MCF 10A (cell line): ENCODE measurements around the gene TMEM260. TPM values are rescaled to one million over a fixed set of nuclear protein-coding genes. Genes with fewer than 3 reads are reported as not detected.

Experiments
- Bru-seq: library from RNA; stranded (reverse); fragments of 400-500 nt; gene quantifications from one replicate; lab custom pipeline; 2021; lab: Mats Ljungman, UMichigan
- BruChase-seq, 2 experiments: library from RNA; stranded (reverse); fragments of 400-500 nt; gene quantifications; one replicate each; lab custom pipeline; 2021; lab: Mats Ljungman, UMichigan
- BruUV-seq: library from RNA; stranded (reverse); fragments of 400-500 nt; replicated peaks from 2 replicates; lab custom pipeline; 2021; lab: Mats Ljungman, UMichigan
- CTCF ChIA-PET: fragments of 300-600 bp; sonication (Branson Sonifier 250); formaldehyde crosslinking; extraction: SDS; loops from one replicate; lab custom pipeline; 2021; ENCODE audit warnings: antibody characterized with exemption, inconsistent platforms; lab: Yijun Ruan, JAX
- POLR2A ChIA-PET: fragments of 300-600, 350-650 bp; sonication (Branson Sonifier 250); formaldehyde crosslinking; extraction: SDS; loops from one replicate; lab custom pipeline; 2020; ENCODE audit warnings: antibody characterized with exemption, inconsistent platforms; lab: Yijun Ruan, JAX
- DNase-seq: peaks from one replicate; pipeline ENCODE4 v3.0.0-alpha.2; 2018; ENCODE audit not compliant: unreplicated experiment
- H3K27ac Mint-ChIP-seq: one replicate; pipeline ENCODE4 v1.8.0; 2022; ENCODE audit warnings: mild to moderate bottlenecking, low read depth, mixed read lengths; ENCODE audit not compliant: unreplicated experiment
- H3K27me3 Mint-ChIP-seq: one replicate; pipeline ENCODE4 v1.8.0; 2022; ENCODE audit warnings: mixed read lengths; ENCODE audit not compliant: insufficient read depth, unreplicated experiment
- H3K36me3 Mint-ChIP-seq: one replicate; pipeline ENCODE4 v1.8.0; 2022; ENCODE audit warnings: mild to moderate bottlenecking, moderate library complexity, mixed read lengths; ENCODE audit not compliant: insufficient read depth, unreplicated experiment
- H3K4me1 Mint-ChIP-seq: one replicate; pipeline ENCODE4 v1.8.0; 2022; ENCODE audit warnings: mixed read lengths; ENCODE audit not compliant: insufficient read depth, unreplicated experiment
- H3K4me3 Mint-ChIP-seq: one replicate; pipeline ENCODE4 v1.8.0; 2022; ENCODE audit warnings: mild to moderate bottlenecking, moderate library complexity, mixed read lengths; ENCODE audit not compliant: unreplicated experiment
- H3K9me3 Mint-ChIP-seq: one replicate; pipeline ENCODE4 v1.8.0; 2022; ENCODE audit warnings: mixed read lengths; ENCODE audit not compliant: unreplicated experiment
- intact Hi-C: fragments of 100-400 bp; cut with micrococcal nuclease; formaldehyde crosslinking; loops from 2 replicates; pipeline ENCODE4 v1.14.1; 2022
- long read RNA-seq: library from polyadenylated mRNA; stranded (forward); transcript quantifications from one replicate; pipeline ENCODE4 v2.0.0, GENCODE V29; 2022
- total RNA-seq: library from RNA; stranded (reverse); gene quantifications from 2 replicates; pipeline ENCODE4 v1.2.3, GENCODE V29; 2022
- TF ChIP-seq, protein P1 (sequence below): fragments of 200-600 bp; IDR thresholded peaks from one replicate; pipeline ENCODE4 v1.8.0; 2022; ENCODE audit warnings: antibody characterized with exemption, mild to moderate bottlenecking; ENCODE audit not compliant: unreplicated experiment

Gene TMEM260
- total RNA-seq (19.8 and 20.8 TPM in 2 replicates), Bru-seq, nascent RNA (percentile 85 among the genes with signal in this experiment), BruChase-seq, experiment 1, labeled RNA remaining after a 6-hour chase (percentile 74 among the genes with signal in this experiment), BruChase-seq, experiment 2, labeled RNA remaining after a 2-hour chase (percentile 86 among the genes with signal in this experiment)
- long read RNA-seq, full-length matches to known transcripts = 5 of 20 reads
- long read RNA-seq, partial matches to known transcripts = 3 of 20 reads
- long read RNA-seq, other reads (novel, unspliced or antisense) = 12 of 20 reads

DNA sequence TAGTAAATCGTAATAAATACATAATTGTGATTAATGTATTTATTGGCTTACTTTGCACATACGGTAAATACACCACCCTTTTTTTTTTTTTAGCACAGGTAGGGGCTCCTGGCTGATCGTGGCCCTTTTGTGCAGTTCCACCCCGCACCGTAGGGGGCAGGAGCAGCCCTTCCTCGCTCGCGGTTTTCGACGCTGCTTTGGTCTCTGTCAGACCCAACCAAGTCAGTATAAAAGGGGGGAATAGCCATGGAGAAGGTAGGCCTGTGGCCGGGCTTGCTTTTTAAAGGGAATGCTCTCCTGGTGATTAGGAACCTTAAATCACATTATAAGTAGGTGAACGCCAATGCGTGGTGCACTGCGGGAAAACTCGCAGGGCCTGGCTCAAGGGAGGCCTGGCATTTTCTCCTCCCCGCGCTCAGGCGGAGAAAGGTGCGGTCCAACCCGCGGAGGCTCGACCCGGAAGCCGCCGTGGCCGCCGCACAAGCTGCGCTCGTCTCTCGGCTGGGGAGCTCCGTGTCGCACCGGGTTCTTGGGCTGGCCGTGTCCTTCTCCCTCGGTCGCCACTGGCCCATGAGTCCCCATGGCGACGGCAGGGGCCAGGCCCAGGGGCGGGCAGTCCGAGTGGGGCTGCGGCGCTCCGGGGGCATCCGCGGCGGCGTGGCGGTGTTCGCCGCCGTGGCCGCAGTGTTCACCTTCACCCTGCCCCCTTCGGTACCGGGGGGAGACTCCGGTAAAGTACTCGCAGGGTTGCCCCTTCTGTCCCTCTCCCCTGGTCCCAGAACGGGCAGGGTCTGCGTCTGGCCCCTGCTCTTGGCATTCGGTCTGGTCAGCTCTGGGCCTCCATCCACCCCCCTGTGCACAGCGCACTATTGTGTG, at the start of gene TMEM260:
TMEM260 (plus strand) TSS at position 454 of the 876 bp plus-strand sequence; CDS start at position 571, 117 bp downstream.
- TF ChIP-seq, protein P1, sequence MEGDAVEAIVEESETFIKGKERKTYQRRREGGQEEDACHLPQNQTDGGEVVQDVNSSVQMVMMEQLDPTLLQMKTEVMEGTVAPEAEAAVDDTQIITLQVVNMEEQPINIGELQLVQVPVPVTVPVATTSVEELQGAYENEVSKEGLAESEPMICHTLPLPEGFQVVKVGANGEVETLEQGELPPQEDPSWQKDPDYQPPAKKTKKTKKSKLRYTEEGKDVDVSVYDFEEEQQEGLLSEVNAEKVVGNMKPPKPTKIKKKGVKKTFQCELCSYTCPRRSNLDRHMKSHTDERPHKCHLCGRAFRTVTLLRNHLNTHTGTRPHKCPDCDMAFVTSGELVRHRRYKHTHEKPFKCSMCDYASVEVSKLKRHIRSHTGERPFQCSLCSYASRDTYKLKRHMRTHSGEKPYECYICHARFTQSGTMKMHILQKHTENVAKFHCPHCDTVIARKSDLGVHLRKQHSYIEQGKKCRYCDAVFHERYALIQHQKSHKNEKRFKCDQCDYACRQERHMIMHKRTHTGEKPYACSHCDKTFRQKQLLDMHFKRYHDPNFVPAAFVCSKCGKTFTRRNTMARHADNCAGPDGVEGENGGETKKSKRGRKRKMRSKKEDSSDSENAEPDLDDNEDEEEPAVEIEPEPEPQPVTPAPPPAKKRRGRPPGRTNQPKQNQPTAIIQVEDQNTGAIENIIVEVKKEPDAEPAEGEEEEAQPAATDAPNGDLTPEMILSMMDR = peak; percentile 76
- peak; percentile 91 for DNase-seq
- Mint-ChIP-seq H3K27me3 (no peaks in the 10 kb centered on the region), H3K27ac (peak within 1 kb of the TSS; percentile 94), H3K9me3 (no peaks in the 10 kb centered on the region), H3K4me1 (peaks cover 30% of the 10 kb centered on the region), H3K36me3 (peaks cover 5% of the 10 kb centered on the region), H3K4me3 (peak within 1 kb of the TSS; percentile 80)
- ChIA-PET POLR2A (interaction anchor here (0.6 to 2.1 kb wide), 15 partner anchors 9 to 810 kb away, joined by 3 to 17 read pairs (median 4); partner anchors contain the start of gene NAA30), CTCF (interaction anchor here (0.6 to 3.7 kb wide), 15 partner anchors 10 to 1949 kb away, joined by 3 to 30 read pairs (median 3); no protein-coding TSS in a partner anchor)
- no TSS peak for BruUV-seq
- intact Hi-C loops = no loop called here

DNA sequence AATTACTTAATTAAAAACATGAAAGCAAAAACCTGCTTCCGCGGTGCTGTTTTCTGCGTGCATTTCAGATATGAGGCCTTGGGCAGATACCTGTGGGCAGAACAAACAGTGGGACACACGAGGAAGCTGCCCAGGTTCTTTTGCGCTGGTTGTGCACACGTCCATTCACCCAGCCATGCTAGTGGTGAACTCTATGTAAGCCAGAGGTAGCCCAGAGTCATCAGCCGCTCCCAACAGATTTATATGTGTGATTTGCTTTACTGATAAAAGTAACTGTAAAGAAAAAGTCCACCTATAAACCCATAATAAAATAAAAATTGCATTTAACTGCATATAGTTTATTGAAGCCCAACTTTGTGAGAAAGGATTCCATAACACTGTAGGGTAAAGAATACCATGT, 47.1 kb upstream of the TMEM260 start:
- intact Hi-C loops = no loop called here

DNA sequence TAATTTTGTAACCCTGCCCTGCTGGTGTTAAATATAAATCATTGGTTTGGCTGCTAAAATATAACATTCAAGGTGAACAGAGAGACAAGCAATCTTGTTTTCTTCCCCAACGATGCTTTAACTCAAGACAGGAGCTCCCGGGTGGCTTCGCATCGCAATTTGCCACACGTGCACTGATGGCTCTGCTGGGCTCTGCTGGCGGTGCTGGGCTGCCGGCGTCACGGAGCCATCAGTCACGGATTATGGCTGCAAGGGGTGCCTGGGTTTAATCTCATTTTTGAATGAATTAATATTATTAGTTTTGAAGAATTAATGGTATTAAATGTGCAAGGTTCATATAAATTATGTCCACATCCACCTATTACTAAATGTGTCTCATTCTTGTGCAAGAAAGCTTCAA, 44.9 kb upstream of the TMEM260 start:
- CTCF ChIA-PET = interaction anchor here (0.6 kb wide), 1 partner anchor 273 kb away, joined by 3 read pairs; no protein-coding TSS in a partner anchor
- POLR2A ChIA-PET = no interaction called here
- TF ChIP-seq, protein P1 = no peak
- peaks cover 10% of the 10 kb centered on the region for H3K27me3 Mint-ChIP-seq
- no peaks in the 10 kb centered on the region for H3K4me1 Mint-ChIP-seq
- DNase-seq = no peak
- no peaks in the 10 kb centered on the region for H3K36me3 Mint-ChIP-seq
- intact Hi-C loops = no loop called here
- no peaks in the 10 kb centered on the region for H3K9me3 Mint-ChIP-seq
- H3K4me3 Mint-ChIP-seq = no peak overlapping the region
- no TSS peak for BruUV-seq
- H3K27ac Mint-ChIP-seq = no peak overlapping the region

More for the DNA sequence above, 47.1 kb upstream of the TMEM260 start:
- H3K9me3 Mint-ChIP-seq = no peaks in the 10 kb centered on the region
- H3K27ac Mint-ChIP-seq = no peak overlapping the region
- CTCF ChIA-PET = no interaction called here
- H3K4me1 Mint-ChIP-seq = no peaks in the 10 kb centered on the region
- no peak for DNase-seq
- no TSS peak for BruUV-seq
- peaks cover 11% of the 10 kb centered on the region for H3K27me3 Mint-ChIP-seq
- H3K36me3 Mint-ChIP-seq = no peaks in the 10 kb centered on the region
- POLR2A ChIA-PET = no interaction called here
- TF ChIP-seq, protein P1 = no peak
- no peak overlapping the region for H3K4me3 Mint-ChIP-seq

DNA sequence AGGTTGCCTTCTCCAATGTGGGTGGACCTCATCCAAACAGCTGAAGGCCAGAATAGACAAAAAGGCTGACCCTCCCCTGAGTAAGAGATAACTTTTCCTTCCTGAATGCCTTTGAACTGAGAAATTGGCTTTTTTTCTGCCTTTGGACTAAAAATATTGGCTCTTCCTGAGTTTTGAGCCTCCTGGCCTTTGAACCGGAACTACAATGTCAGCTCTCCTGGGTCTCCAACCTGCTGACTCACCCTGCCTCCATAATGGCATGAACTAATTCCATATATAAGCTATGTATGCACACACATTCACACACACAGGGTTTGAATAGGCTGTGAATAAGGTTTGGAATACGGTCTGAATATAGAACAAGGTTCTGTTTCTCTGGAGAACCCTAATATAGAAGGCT, 39.7 kb upstream of the TMEM260 start:
- Mint-ChIP-seq H3K4me3 (no peak overlapping the region), H3K9me3 (no peaks in the 10 kb centered on the region), H3K4me1 (no peaks in the 10 kb centered on the region), H3K36me3 (no peaks in the 10 kb centered on the region), H3K27me3 (no peaks in the 10 kb centered on the region), H3K27ac (no peak overlapping the region)
- no peak for DNase-seq
- BruUV-seq = no TSS peak
- POLR2A ChIA-PET = no interaction called here
- intact Hi-C loops = no loop called here
- TF ChIP-seq, protein P1 = no peak
- CTCF ChIA-PET = interaction anchor here (0.5 to 0.7 kb wide), 4 partner anchors 16 to 120 kb away, joined by 3 to 4 read pairs (median 3); no protein-coding TSS in a partner anchor
